Fibroblast of skin of right quadriceps (primary cell): ENCODE data around the gene PACS1.
"Not testable (repeated sequence)": the region's sequence is repeated elsewhere in the genome, so short reads cannot be mapped to it uniquely, and the experiment has no call there.

Source experiments
- DNase-seq: peaks from one replicate; pipeline ENCODE4 v3.0.0-alpha.2; 2013

Gene PACS1

GRCh38 chr11:66069715-66070603 is at the start of gene PACS1:
TSS of gene PACS1 (plus strand) at chr11:66070272. CDS start at chr11:66070487, 215 bp downstream.
- DNase-seq: peak; percentile 74

GRCh38 chr11:66020618-66021357 is 49.3 kb upstream of the PACS1 start:
- peak; percentile 49 for DNase-seq

- DNase-seq: peak; percentile 55
Observed at GRCh38 chr11:66022401-66023185, 47.5 kb upstream of the PACS1 start.

GRCh38 chr11:66023186-66023440 is 47.0 kb upstream of the PACS1 start:
- DNase-seq: not testable (repeated sequence)

- no peak for DNase-seq
Observed at GRCh38 chr11:66026017-66026529, 44.0 kb upstream of the PACS1 start, which contains the start of gene CATSPER1. TSS of gene CATSPER1 (minus strand) at chr11:66026479. CDS start at chr11:66026379, 100 bp downstream.

- no peak for DNase-seq
Observed at GRCh38 chr11:66032957-66033735, 36.9 kb upstream of the PACS1 start.

- DNase-seq: no peak
Observed at GRCh38 chr11:66035653-66036333, 34.3 kb upstream of the PACS1 start.

GRCh38 chr11:66036334-66036710 is 33.8 kb upstream of the PACS1 start:
- DNase-seq: no peak

- no peak for DNase-seq
Observed at GRCh38 chr11:66037327-66037726, 32.7 kb upstream of the PACS1 start.

GRCh38 chr11:66039765-66040164 is 30.3 kb upstream of the PACS1 start:
- no peak for DNase-seq

- no peak for DNase-seq
Observed at GRCh38 chr11:66042227-66042995, 27.7 kb upstream of the PACS1 start.

GRCh38 chr11:66042996-66043906 is 26.8 kb upstream of the PACS1 start:
- no peak for DNase-seq

GRCh38 chr11:66044757-66045156 is 25.3 kb upstream of the PACS1 start:
- DNase-seq: no peak

GRCh38 chr11:66045177-66045639 is 24.9 kb upstream of the PACS1 start:
- DNase-seq: peak; percentile 66

- no peak for DNase-seq
Observed at GRCh38 chr11:66046901-66047300, 23.2 kb upstream of the PACS1 start.

GRCh38 chr11:66047541-66048365 is 22.3 kb upstream of the PACS1 start:
- DNase-seq: no peak

GRCh38 chr11:66048547-66049323 is 21.3 kb upstream of the PACS1 start, which contains the start of gene GAL3ST3:
TSS of gene GAL3ST3 (minus strand) at chr11:66049161. CDS start at chr11:66045415, 3,746 bp downstream.
- no peak for DNase-seq
